OCI-LY7 (cell line): ENCODE results near the gene SEMA3F.
"Not testable (repeated sequence)": the region's sequence is repeated elsewhere in the genome, so short reads cannot be mapped to it uniquely, and the experiment has no call there.

Source experiments
- CTCF ChIP-seq: fragments of 200-600 bp; sonication (generic); conservative IDR thresholded peaks from 2 replicates; pipeline ENCODE4 v1.5.1; 2014; ENCODE audit warnings: mild to moderate bottlenecking, antibody characterized with exemption, low read length, moderate library complexity, mixed read lengths
- EZH2phosphoT487 ChIP-seq: fragments of 200-600 bp; sonication (generic); IDR thresholded peaks from 2 replicates; pipeline ENCODE4 v1.6.1; 2018; ENCODE audit warnings: low read depth, borderline replicate concordance, mild to moderate bottlenecking, mixed run types, antibody characterized with exemption, low read length, moderate library complexity, mixed read lengths

DNA sequence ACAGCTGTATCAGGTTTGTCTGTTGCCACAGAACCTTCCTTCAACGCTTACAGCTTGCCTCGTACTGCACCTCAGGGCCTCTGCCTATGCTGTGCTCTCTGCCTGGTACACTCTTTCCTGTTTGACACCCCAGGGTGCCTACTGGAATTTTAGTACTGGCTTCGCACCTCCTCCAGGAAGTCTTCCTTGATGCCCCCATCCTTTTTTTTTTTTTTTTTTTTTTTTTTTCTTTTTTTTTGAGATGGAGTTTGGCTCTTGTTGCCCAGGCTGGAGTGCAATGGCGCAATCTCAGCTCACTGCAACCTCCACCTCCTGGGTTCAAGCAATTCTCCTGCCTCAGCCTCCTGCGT lies 56.2 kb downstream of the SEMA3F start:
- TF ChIP-seq CTCF, EZH2phosphoT487: not testable (repeated sequence)
